Keratinocyte (primary cell): ENCODE data around the gene FAM193B. TPM values are rescaled to one million over a fixed set of nuclear protein-coding genes. Genes with fewer than 3 reads are reported as not detected.

Experiments
- DNase-seq: peaks from one replicate; pipeline ENCODE4 v3.0.0-alpha.2; 2011; ENCODE audit warnings: low read depth, missing footprints, low spot score
- FAIRE-seq: peaks from 2 replicates; lab custom pipeline; 2011; peaks lifted over from hg19 to GRCh38; lab: Jason Lieb, UNC
- H2AFZ ChIP-seq: 2 replicates; pipeline ENCODE4 v1.6.0; 2012; ENCODE audit warnings: low read length, control low read depth, inconsistent platforms; ENCODE audit not compliant: control insufficient read depth
- H3K27ac ChIP-seq: 2 replicates; pipeline ENCODE4 v1.5.1; 2011; ENCODE audit warnings: low read length; ENCODE audit not compliant: control insufficient read depth, insufficient read depth
- H3K27me3 ChIP-seq: 3 replicates; pipeline ENCODE4 v1.6.0; 2011; ENCODE audit warnings: low read length; ENCODE audit not compliant: control insufficient read depth, insufficient read depth; ENCODE audit errors: extremely low read depth
- H3K36me3 ChIP-seq, 2 experiments: 2 replicates in 1 of 2; 3 replicates in 1 of 2; pipeline ENCODE4 v1.5.1; 2011; ENCODE audit warnings: low read length in 2 of 2, mild to moderate bottlenecking in 1 of 2; ENCODE audit not compliant: control insufficient read depth in 2 of 2, insufficient read depth in 2 of 2; ENCODE audit errors: extremely low read depth in 1 of 2
- H3K4me1 ChIP-seq: 3 replicates; pipeline ENCODE4 v1.5.1; 2011; ENCODE audit warnings: low read length; ENCODE audit not compliant: control insufficient read depth, insufficient read depth; ENCODE audit errors: extremely low read depth
- H3K4me2 ChIP-seq: 3 replicates; pipeline ENCODE4 v1.6.0; 2011; ENCODE audit warnings: low read depth, low read length; ENCODE audit not compliant: control insufficient read depth, insufficient read depth; ENCODE audit errors: extremely low read depth
- H3K4me3 ChIP-seq, 3 experiments: fragments of 200-600 bp in 1 of 3; sonication (generic) in 1 of 3; 2 replicates in 2 of 3; 3 replicates in 1 of 3; pipeline ENCODE4 v1.5.1; 2011 to 2016; ENCODE audit warnings: low read length in 3 of 3, mild to moderate bottlenecking in 3 of 3, control low read depth in 2 of 3, inconsistent platforms in 1 of 3, low read depth in 1 of 3, mixed read lengths in 1 of 3, mixed run types in 1 of 3, moderate library complexity in 1 of 3; ENCODE audit not compliant: control insufficient read depth in 2 of 3, insufficient read depth in 2 of 3; ENCODE audit errors: extremely low read depth in 1 of 3
- H3K79me2 ChIP-seq: 2 replicates; pipeline ENCODE4 v1.6.0; 2012; ENCODE audit warnings: low read length; ENCODE audit not compliant: control insufficient read depth, insufficient read depth
- H3K9ac ChIP-seq: 3 replicates; pipeline ENCODE4 v1.6.0; 2011; ENCODE audit warnings: low read length; ENCODE audit not compliant: control insufficient read depth, insufficient read depth; ENCODE audit errors: extremely low read depth
- H3K9me1 ChIP-seq: 3 replicates; pipeline ENCODE4 v1.6.0; 2011; ENCODE audit warnings: low read length; ENCODE audit not compliant: control insufficient read depth, insufficient read depth; ENCODE audit errors: extremely low read depth
- H3K9me3 ChIP-seq: 2 replicates; pipeline ENCODE4 v1.5.1; 2012; ENCODE audit warnings: low read depth, low read length; ENCODE audit not compliant: control insufficient read depth
- H4K20me1 ChIP-seq: 3 replicates; pipeline ENCODE4 v1.6.0; 2011; ENCODE audit warnings: low read length; ENCODE audit not compliant: control insufficient read depth, insufficient read depth; ENCODE audit errors: extremely low read depth
- EZH2 ChIP-seq: IDR thresholded peaks from one replicate; pipeline ENCODE4 v1.6.1; 2012; ENCODE audit warnings: inconsistent platforms, mild to moderate bottlenecking, low read length, moderate library complexity
- dilution Hi-C: fragments of 300-500 bp; cut with MboI; formaldehyde crosslinking; loops from one replicate; pipeline ENCODE4 v1.7.0; 2020; ENCODE audit warnings: low sequenced_read_pairs; ENCODE audit not compliant: extremely low pct_ligation_motif_present
- polyA plus RNA-seq, 5 experiments: library from polyadenylated mRNA; depleted of rRNA in 3 of 5; stranded (reverse) in 3 of 5; stranded (forward) in 1 of 5; unstranded in 1 of 5; fragments of >200 nt; gene quantifications; 1 replicate in 1 of 5; 2 replicates in 3 of 5; 3 replicates in 1 of 5; pipeline versions ENCODE4 v1.2.1 to v1.2.3, GENCODE V29; 2011 to 2012; ENCODE audit warnings: missing spikeins in 2 of 5, low read depth in 1 of 5, low replicate concordance in 1 of 5
- TF ChIP-seq, protein P1 (sequence below), 3 experiments: IDR thresholded peaks in 1 of 3; conservative IDR thresholded peaks in 1 of 3; optimal IDR thresholded peaks in 1 of 3; 2 replicates in 2 of 3; 3 replicates in 1 of 3; pipeline versions ENCODE3 to v1.5.1; 2011; ENCODE audit warnings: low read length in 3 of 3, mild to moderate bottlenecking in 3 of 3, moderate library complexity in 2 of 3, control low read depth in 1 of 3, inconsistent platforms in 1 of 3; ENCODE audit not compliant: insufficient read depth in 2 of 3; ENCODE audit errors: extremely low read depth in 1 of 3

FAM193B gene
- polyA plus RNA-seq, 1 donor (not counting 4 experiments of a cell fraction or from before 2014, with no cell fraction given): 27.5 TPM

GRCh38 chr5:177513500-177513899 lies 40.9 kb downstream of the FAM193B start:
- H2AFZ ChIP-seq: no peak overlapping the region
- H3K4me3 ChIP-seq: no peak overlapping the region
- H4K20me1 ChIP-seq: no peaks in the 10 kb centered on the region
- no peak for FAIRE-seq
- H3K4me2 ChIP-seq: no peak overlapping the region
- H3K27ac ChIP-seq: no peak overlapping the region
- no peak overlapping the region for H3K9ac ChIP-seq
- no peak for TF ChIP-seq EZH2
- TF ChIP-seq, protein P1, sequence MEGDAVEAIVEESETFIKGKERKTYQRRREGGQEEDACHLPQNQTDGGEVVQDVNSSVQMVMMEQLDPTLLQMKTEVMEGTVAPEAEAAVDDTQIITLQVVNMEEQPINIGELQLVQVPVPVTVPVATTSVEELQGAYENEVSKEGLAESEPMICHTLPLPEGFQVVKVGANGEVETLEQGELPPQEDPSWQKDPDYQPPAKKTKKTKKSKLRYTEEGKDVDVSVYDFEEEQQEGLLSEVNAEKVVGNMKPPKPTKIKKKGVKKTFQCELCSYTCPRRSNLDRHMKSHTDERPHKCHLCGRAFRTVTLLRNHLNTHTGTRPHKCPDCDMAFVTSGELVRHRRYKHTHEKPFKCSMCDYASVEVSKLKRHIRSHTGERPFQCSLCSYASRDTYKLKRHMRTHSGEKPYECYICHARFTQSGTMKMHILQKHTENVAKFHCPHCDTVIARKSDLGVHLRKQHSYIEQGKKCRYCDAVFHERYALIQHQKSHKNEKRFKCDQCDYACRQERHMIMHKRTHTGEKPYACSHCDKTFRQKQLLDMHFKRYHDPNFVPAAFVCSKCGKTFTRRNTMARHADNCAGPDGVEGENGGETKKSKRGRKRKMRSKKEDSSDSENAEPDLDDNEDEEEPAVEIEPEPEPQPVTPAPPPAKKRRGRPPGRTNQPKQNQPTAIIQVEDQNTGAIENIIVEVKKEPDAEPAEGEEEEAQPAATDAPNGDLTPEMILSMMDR (optimal IDR thresholded peaks at IDR 0.05 in 1 of 3, IDR thresholded peaks at IDR 0.05 in 1 of 3, conservative IDR thresholded peaks at IDR 0.05 in 1 of 3; ENCODE audit: extremely low read depth in 1 of 3, insufficient read depth in 2 of 3, low read length in 3 of 3): no peak
- no peak for DNase-seq
- dilution Hi-C loops: no loop called here
- H3K27me3 ChIP-seq: no peaks in the 10 kb centered on the region
- H3K4me1 ChIP-seq: peaks cover 8% of the 10 kb centered on the region
- H3K79me2 ChIP-seq: peaks cover 24% of the 10 kb centered on the region
- H3K36me3 ChIP-seq: peaks cover 31 to 43% of the 10 kb centered on the region in 2 experiments
- no peaks in the 10 kb centered on the region for H3K9me3 ChIP-seq
- no peaks in the 10 kb centered on the region for H3K9me1 ChIP-seq

DNA sequence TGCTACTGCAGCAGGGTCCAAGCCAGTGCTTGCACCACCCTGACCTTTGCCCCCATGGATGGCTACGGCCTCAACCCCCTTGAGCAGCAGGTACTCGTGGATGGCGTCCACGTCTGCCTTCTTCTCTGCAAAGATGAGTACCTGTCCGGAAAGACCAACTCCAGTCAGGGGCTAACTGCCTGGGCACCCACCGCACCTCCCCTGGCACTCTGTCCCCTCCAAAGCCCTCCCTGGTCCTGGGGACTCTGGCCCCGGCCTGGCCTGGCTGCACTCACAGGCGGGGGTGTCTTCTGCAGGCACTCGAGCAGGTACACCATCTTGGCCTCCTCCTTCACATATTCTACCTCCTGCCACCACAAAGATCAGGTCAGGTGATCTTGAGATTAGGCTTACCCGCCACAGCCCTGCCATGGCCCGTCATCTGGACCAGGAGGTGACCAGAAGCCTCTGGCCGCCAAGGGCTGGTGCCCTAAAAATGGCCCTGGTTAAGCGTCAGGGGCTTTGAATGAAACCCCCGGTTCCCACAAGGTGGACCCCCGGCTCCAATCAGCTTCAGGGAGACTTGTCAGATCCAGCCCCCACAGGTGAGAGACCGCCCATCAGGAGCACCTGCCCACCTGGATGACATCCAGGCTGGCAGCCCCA lies 41.5 kb downstream of the FAM193B start:
- H3K36me3 ChIP-seq: peaks cover 31 to 43% of the 10 kb centered on the region in 2 experiments
- H3K4me1 ChIP-seq: peaks cover 8% of the 10 kb centered on the region
- no peak overlapping the region for H3K9ac ChIP-seq
- H3K4me2 ChIP-seq: no peak overlapping the region
- H3K9me3 ChIP-seq: no peaks in the 10 kb centered on the region
- no peak overlapping the region for H3K27ac ChIP-seq
- no peaks in the 10 kb centered on the region for H3K9me1 ChIP-seq
- peaks cover 24% of the 10 kb centered on the region for H3K79me2 ChIP-seq
- DNase-seq: no peak
- FAIRE-seq: no peak
- TF ChIP-seq, protein P1 (optimal IDR thresholded peaks at IDR 0.05 in 1 of 3, IDR thresholded peaks at IDR 0.05 in 1 of 3, conservative IDR thresholded peaks at IDR 0.05 in 1 of 3; ENCODE audit: extremely low read depth in 1 of 3, insufficient read depth in 2 of 3, low read length in 3 of 3): no peak
- TF ChIP-seq EZH2: no peak
- no peak overlapping the region for H2AFZ ChIP-seq
- no peak overlapping the region for H3K4me3 ChIP-seq
- no peaks in the 10 kb centered on the region for H3K27me3 ChIP-seq
- H4K20me1 ChIP-seq: no peaks in the 10 kb centered on the region
- dilution Hi-C loops: no loop called here
